Subcutaneous adipose tissue (tissue), 4 donors: Measurements from ENCODE around the gene ZNF853. TPM values are rescaled to one million over a fixed set of nuclear protein-coding genes. Genes with fewer than 3 reads are reported as not detected.

Experiments used
- total RNA-seq, 4 donors: library from RNA; depleted of rRNA; stranded (reverse); fragments of >200 nt; gene quantifications; one replicate each; pipeline ENCODE4 v1.1.0, GENCODE V29; 2016
- TF ChIP-seq, protein P1 (sequence below): fragments of 450-650 bp; IDR thresholded peaks from one replicate; pipeline ENCODE4 v1.5.1; 2016; ENCODE audit warnings: low read depth, mild to moderate bottlenecking, control low read depth, antibody characterized with exemption, moderate library complexity

ZNF853 gene
- total RNA-seq, 4 donors from 2014 or later: 2.8 to 4.9 (median 4.6) TPM

DNA sequence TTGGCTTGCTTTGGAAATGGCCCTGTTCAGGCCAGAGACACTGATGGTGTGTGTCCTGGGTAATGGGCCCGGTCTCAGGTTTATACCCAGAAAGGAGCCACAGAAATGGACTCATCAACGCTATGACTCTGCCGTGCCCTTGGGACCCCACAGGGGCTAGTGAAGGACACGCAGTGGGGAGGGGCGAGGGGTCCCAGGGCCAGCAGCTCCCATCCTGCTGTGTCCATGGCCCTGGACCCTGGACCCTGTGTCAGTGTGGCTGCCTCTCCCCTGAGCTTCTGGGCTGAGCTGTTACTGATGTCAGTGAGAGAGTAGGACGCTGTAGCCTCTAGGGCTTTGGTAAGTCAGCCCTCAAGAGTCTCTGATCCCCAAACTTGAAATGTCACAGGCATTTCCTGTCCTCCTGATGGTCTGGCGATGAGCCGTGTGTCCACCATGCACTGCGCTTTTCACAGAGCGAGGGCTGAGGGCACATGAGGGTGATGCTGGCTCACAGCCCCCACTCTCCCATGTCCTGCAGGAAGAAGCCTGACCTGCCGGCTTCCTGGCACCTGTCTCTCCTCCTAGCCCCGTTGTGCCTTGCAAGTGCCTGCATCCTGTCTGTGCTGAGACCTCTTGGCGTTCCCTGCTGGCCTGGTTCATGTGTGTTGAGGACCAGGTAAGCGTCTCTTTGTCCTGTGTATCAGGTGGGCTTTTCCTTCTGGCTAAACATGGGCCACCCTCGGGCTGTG, 26.1 kb downstream of the ZNF853 start:
- TF ChIP-seq, protein P1, sequence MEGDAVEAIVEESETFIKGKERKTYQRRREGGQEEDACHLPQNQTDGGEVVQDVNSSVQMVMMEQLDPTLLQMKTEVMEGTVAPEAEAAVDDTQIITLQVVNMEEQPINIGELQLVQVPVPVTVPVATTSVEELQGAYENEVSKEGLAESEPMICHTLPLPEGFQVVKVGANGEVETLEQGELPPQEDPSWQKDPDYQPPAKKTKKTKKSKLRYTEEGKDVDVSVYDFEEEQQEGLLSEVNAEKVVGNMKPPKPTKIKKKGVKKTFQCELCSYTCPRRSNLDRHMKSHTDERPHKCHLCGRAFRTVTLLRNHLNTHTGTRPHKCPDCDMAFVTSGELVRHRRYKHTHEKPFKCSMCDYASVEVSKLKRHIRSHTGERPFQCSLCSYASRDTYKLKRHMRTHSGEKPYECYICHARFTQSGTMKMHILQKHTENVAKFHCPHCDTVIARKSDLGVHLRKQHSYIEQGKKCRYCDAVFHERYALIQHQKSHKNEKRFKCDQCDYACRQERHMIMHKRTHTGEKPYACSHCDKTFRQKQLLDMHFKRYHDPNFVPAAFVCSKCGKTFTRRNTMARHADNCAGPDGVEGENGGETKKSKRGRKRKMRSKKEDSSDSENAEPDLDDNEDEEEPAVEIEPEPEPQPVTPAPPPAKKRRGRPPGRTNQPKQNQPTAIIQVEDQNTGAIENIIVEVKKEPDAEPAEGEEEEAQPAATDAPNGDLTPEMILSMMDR: no peak

DNA sequence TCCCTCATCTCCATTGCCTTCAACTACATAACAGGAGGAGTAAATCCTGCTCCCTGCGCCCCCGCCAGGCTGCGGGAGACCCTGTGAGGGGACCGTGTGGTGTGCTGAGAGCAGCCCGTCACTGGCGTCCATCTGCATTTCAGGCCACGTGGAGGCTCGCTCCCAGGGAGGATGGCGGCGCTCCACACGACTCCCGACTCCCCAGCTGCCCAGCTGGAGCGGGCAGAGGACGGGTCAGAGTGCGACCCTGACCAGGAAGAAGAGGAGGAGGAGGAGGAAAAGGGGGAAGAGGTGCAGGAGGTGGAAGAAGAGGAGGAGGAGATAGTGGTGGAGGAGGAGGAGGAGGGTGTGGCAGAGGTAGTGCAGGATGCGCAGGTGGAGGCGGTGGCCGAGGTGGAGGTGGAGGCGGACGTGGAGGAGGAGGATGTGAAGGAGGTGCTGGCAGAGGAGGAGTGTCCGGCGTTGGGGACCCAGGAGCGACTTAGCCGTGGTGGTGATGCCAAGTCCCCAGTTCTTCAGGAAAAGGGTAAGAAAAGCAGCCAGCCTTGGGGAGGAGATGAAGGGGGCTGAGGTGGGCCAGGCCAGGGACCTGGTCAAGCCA, 26.9 kb downstream of the ZNF853 start:
- TF ChIP-seq, protein P1: no peak

DNA sequence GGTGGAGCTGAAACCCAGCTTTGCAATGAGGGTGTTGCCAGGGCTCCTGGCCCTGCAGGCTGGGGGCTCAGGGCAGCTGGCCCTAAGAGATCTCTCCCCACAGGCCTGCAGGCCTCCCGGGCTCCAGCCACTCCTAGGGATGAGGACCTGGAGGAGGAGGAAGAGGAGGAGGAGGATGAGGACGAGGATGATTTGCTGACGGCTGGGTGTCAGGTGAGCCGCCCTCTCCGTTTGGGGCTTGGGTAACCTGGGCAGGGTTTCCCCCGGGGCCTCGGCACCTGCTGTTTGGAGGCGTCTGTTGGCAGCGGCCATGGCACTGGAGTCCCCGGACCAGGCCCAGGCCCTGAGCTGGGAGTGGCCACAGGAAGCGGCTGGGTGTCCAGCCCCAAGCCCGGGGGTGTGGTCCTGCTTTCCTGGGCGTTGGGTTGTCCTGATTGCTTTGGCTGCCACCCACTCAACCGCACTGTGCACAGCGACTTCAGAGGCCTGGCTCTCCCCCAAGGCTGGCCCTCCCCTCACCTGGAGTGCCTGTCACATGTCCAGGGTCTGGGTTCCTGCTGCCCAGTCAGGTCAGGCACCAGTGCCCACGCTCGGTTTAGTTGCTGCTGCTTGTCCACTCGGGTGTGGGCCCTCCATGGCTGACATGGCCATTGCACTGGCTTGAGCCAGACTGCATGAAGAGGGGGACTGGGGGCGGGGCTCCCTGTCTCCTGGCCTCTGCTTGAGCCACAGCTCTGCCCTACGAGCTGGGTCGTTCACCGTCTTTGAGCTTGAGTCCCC, 27.6 kb downstream of the ZNF853 start:
- TF ChIP-seq, protein P1: no peak

DNA sequence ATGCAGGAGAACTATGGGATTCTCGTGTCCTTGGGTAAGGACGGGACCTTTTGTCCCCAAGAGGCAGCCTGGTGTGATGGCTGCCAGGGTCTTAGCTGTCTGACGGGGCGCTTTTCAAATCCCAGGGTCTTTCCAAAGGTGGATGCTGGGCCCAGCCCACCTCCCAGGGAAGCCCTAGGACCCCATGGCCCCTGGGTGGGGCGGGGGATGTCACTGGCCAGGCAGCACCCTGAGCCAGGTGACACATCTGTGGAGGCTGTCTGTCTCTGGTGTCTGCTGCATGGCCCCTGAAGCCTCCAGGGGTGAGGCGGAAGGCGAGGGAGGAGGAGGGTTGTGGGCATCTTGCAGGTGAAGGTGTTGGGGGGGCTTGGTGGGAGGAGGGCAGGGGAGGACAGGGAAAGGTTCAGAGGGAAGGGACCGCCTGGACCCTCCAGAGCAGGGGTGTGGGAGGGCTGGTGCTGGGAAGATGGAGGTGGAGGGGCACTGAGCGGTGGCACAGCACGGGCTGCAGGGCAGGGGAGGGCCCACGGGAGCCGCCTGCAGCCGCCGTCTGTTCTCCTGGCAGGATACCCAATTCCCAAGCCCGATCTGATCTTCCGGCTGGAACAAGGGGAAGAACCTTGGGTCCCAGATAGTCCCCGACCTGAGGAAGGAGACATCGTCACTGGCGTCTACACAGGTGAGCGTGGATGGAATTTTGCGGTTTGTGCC, 28.7 kb downstream of the ZNF853 start:
- TF ChIP-seq, protein P1: no peak

DNA sequence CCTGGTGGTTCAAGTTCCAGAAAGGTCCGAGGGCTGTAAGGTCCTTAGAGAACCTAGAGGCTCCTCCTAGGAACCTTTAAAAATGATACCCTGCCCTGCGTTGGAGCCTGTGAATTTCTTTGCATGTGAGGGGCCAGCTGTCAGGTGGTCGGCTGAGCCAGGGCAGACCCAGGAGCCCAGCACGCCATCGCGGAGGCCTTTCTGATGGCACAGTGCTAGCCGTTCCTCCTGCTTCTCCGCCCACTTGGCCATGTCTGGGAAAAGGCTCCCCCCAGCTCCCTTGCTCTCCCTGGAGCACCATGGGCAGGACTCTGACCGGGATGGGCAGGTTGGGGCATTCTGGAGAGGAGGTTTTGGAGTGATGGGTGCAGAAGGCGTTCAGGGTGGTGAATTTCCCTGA, 29.3 kb downstream of the ZNF853 start:
- TF ChIP-seq, protein P1: no peak

DNA sequence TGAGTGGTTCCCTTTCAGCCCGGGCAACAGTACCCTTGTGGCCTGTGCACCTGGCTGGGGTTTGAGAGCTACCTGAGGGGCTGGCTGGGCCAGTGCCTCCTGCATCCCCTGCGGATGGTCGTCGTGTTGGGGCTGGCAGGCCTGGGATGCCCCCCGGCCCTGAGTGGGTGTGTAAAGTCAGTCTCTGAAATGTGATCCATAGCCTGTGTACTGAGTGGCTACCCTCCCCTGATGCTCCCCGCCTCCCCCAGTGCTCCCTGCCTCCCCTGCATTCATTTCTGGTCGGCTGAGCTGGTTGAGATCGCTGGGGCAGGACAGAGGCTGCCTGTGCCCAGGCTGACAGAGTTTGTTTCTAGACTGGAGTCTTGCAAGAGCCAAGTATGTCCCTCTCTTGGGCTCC, 31.1 kb downstream of the ZNF853 start:
- TF ChIP-seq, protein P1: no peak
